HL-60 (cell line): ENCODE measurements around the gene ANGPT4.
"Not testable (repeated sequence)": the region's sequence is repeated elsewhere in the genome, so short reads cannot be mapped to it uniquely, and the experiment has no call there.

ENCODE experiments used
- GABPA ChIP-seq: IDR thresholded peaks from 2 replicates; pipeline ENCODE4 v1.6.1; 2012; ENCODE audit warnings: low read depth
- POLR2AphosphoS5 ChIP-seq: IDR thresholded peaks from 2 replicates; pipeline ENCODE4 v1.6.1; 2012; ENCODE audit warnings: low read depth
- TF ChIP-seq, protein P1 (sequence below): IDR thresholded peaks from one replicate; pipeline ENCODE4 v1.5.1; 2011; ENCODE audit warnings: low read length, control low read depth, inconsistent platforms; ENCODE audit not compliant: insufficient read depth

- TF ChIP-seq, protein P1, sequence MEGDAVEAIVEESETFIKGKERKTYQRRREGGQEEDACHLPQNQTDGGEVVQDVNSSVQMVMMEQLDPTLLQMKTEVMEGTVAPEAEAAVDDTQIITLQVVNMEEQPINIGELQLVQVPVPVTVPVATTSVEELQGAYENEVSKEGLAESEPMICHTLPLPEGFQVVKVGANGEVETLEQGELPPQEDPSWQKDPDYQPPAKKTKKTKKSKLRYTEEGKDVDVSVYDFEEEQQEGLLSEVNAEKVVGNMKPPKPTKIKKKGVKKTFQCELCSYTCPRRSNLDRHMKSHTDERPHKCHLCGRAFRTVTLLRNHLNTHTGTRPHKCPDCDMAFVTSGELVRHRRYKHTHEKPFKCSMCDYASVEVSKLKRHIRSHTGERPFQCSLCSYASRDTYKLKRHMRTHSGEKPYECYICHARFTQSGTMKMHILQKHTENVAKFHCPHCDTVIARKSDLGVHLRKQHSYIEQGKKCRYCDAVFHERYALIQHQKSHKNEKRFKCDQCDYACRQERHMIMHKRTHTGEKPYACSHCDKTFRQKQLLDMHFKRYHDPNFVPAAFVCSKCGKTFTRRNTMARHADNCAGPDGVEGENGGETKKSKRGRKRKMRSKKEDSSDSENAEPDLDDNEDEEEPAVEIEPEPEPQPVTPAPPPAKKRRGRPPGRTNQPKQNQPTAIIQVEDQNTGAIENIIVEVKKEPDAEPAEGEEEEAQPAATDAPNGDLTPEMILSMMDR, result not testable (repeated sequence)
- TF ChIP-seq POLR2AphosphoS5, GABPA: not testable (repeated sequence)
These were observed 67.4 kb downstream of the ANGPT4 start for GRCh38 chr20:848731-849130.
